B cell (primary cell): ENCODE measurements around the gene MPZL1. TPM values are rescaled to one million over a fixed set of nuclear protein-coding genes. Genes with fewer than 3 reads are reported as not detected.

Source experiments
- ATAC-seq: fragments of 200-7000 bp; cut with Tn5 transposase; one replicate; pipeline ENCODE4 v1.10.0; 2021; ENCODE audit warnings: low read depth, mild to moderate bottlenecking, moderate number of reproducible peaks, moderate library complexity
- CTCF ChIA-PET: fragments of 350-600 bp; sonication (Branson Sonifier 250); formaldehyde crosslinking; loops from one replicate; lab custom pipeline; 2021; ENCODE audit warnings: antibody characterized with exemption, inconsistent platforms; lab: Charles Lee
- POLR2A ChIA-PET: fragments of 350-600 bp; sonication (Branson Sonifier 250); formaldehyde crosslinking; loops from one replicate; lab custom pipeline; 2021; ENCODE audit warnings: antibody characterized with exemption; lab: Charles Lee
- DNase-seq: peaks from one replicate; pipeline ENCODE4 v3.0.0; 2013
- H2AFZ ChIP-seq: 2 replicates; pipeline ENCODE4 v1.6.1; 2012; ENCODE audit warnings: mild to moderate bottlenecking, low read depth, low read length; ENCODE audit not compliant: insufficient read depth, poor library complexity, severe bottlenecking
- H3K27ac ChIP-seq, 2 donors: 1 replicate in 1 of 2; 2 replicates in 1 of 2; pipeline ENCODE4 v1.5.1; 2012 to 2013; ENCODE audit warnings: low read length in 2 of 2, mild to moderate bottlenecking in 2 of 2, moderate library complexity in 1 of 2
- H3K27me3 ChIP-seq, 4 experiments: fragments of 200-600 bp in 1 of 4; sonication (generic) in 1 of 4; replicated peaks in 1 of 4; 1 replicate in 2 of 4; 2 replicates in 2 of 4; pipeline versions ENCODE4 v1.6.1 to v1.7.0; 2013 to 2016; ENCODE audit warnings: low read length in 3 of 4, mild to moderate bottlenecking in 2 of 4, mixed read lengths in 1 of 4, moderate library complexity in 1 of 4; ENCODE audit not compliant: insufficient read depth in 4 of 4, control insufficient read depth in 3 of 4; ENCODE audit errors: control extremely low read depth in 1 of 4
- H3K36me3 ChIP-seq, 2 experiments: replicated peaks in 1 of 2; 1 replicate in 1 of 2; 2 replicates in 1 of 2; pipeline versions ENCODE4 v1.6.1 to v1.7.1; 2013; ENCODE audit warnings: low read length in 1 of 2; ENCODE audit not compliant: insufficient read depth in 2 of 2, control insufficient read depth in 1 of 2; ENCODE audit errors: control extremely low read depth in 1 of 2, extremely low read depth in 1 of 2
- H3K4me1 ChIP-seq, 2 donors: fragments of 200-600 bp in 1 of 2; sonication (generic) in 1 of 2; 1 replicate in 1 of 2; 2 replicates in 1 of 2; pipeline versions ENCODE4 v1.5.1 to v1.6.1; 2013 to 2017; ENCODE audit warnings: low read length in 2 of 2; ENCODE audit not compliant: control insufficient read depth in 2 of 2, insufficient read depth in 2 of 2
- H3K4me2 ChIP-seq: replicated peaks from 2 replicates; pipeline ENCODE3; 2012; ENCODE audit warnings: mild to moderate bottlenecking, low read depth, low read length; ENCODE audit not compliant: poor library complexity, severe bottlenecking
- H3K4me3 ChIP-seq, 5 experiments: fragments of 200-600 bp in 1 of 5; sonication (generic) in 1 of 5; 1 replicate in 3 of 5; 2 replicates in 2 of 5; pipeline versions ENCODE4 v1.5.1 to v1.7.0; 2011 to 2016; ENCODE audit warnings: low read length in 4 of 5, mild to moderate bottlenecking in 4 of 5, low read depth in 2 of 5, control low read depth in 1 of 5, moderate library complexity in 1 of 5; ENCODE audit not compliant: insufficient read depth in 1 of 5; ENCODE audit errors: control extremely low read depth in 1 of 5, extremely low read depth in 1 of 5
- H3K79me2 ChIP-seq: fragments of 200-600 bp; sonication (generic); one replicate; pipeline ENCODE4 v1.6.0; 2016; ENCODE audit warnings: low read length; ENCODE audit not compliant: control insufficient read depth, insufficient read depth
- H3K9ac ChIP-seq: fragments of 200-600 bp; sonication (generic); 2 replicates; pipeline ENCODE4 v1.6.1; 2017; ENCODE audit warnings: mild to moderate bottlenecking, low read length, moderate library complexity
- H3K9me3 ChIP-seq, 3 donors: one replicate each; pipeline versions ENCODE4 v1.6.1 to v1.7.1; 2013; ENCODE audit warnings: low read length in 2 of 3; ENCODE audit not compliant: control insufficient read depth in 2 of 3, insufficient read depth in 1 of 3; ENCODE audit errors: control extremely low read depth in 1 of 3
- H4K20me1 ChIP-seq: 2 replicates; pipeline ENCODE4 v1.6.0; 2012; ENCODE audit warnings: mild to moderate bottlenecking, low read length; ENCODE audit not compliant: insufficient read depth, control insufficient read depth, poor library complexity, severe bottlenecking
- H3K27ac Mint-ChIP-seq: one replicate; pipeline ENCODE4 v1.8.0; 2021; ENCODE audit warnings: mixed read lengths
- H3K27me3 Mint-ChIP-seq: one replicate; pipeline ENCODE4 v1.8.0; 2021; ENCODE audit warnings: mixed read lengths
- H3K4me1 Mint-ChIP-seq: one replicate; pipeline ENCODE4 v1.8.0; 2021; ENCODE audit warnings: mixed read lengths
- H3K4me3 Mint-ChIP-seq: one replicate; pipeline ENCODE4 v1.8.0; 2021; ENCODE audit warnings: mixed read lengths
- H3K9me3 Mint-ChIP-seq: one replicate; pipeline ENCODE4 v1.8.0; 2022; ENCODE audit warnings: mixed read lengths; ENCODE audit not compliant: insufficient read depth
- CTCF ChIP-seq: fragments of 200-600 bp; IDR thresholded peaks from one replicate; pipeline ENCODE4 v1.8.0; 2022; ENCODE audit warnings: antibody characterized with exemption, mild to moderate bottlenecking
- EZH2 ChIP-seq: IDR thresholded peaks from 2 replicates; pipeline ENCODE4 v1.6.1; 2012; ENCODE audit warnings: borderline replicate concordance, low read depth, mild to moderate bottlenecking, moderate library complexity, low read length; ENCODE audit not compliant: insufficient read depth, poor library complexity, severe bottlenecking
- WGBS: methylation state at CpG from one replicate; pipeline ENCODE4 v1.1.5; 2013; ENCODE audit warnings: missing lambda C conversion rate; ENCODE audit not compliant: insufficient coverage; 5-methylcytosine and 5-hydroxymethylcytosine counted together
- intact Hi-C: fragments of 100-400 bp; cut with micrococcal nuclease; formaldehyde crosslinking; loops from one replicate; pipeline ENCODE4 v1.10.0; 2022
- polyA plus RNA-seq: library from polyadenylated mRNA; depleted of rRNA; stranded (reverse); fragments of >200 nt; gene quantifications from 2 replicates; pipeline ENCODE4 v1.2.3, GENCODE V29; 2012
- total RNA-seq, 2 donors: library from RNA; stranded (reverse); fragments of 120-200 nt in 1 of 2; gene quantifications; 1 replicate in 1 of 2; 2 replicates in 1 of 2; pipeline versions ENCODE4 v1.2.3 to v1.2.4, GENCODE V29; 2013 to 2022

The MPZL1 gene
- total and polyA plus RNA-seq, 2 donors (not counting 1 experiment from before 2014, with no cell fraction given), result 15.4 to 27.7 TPM

GRCh38 chr1:167723707-167724323 lies 2.0 kb downstream of the MPZL1 start:
- Mint-ChIP-seq H3K9me3 (no peaks in the 10 kb centered on the region), H3K4me1 (peaks cover 65% of the 10 kb centered on the region), H3K27ac (peak overlapping the region; percentile 29), H3K27me3 (no peaks in the 10 kb centered on the region), H3K4me3 (peak overlapping the region; percentile 18)
- intact Hi-C loops, result no loop called here
- H3K36me3 ChIP-seq, result no peaks in the 10 kb centered on the region
- H3K4me3 ChIP-seq, result no peak overlapping the region
- no peak overlapping the region for H2AFZ ChIP-seq
- no peak overlapping the region for H3K4me2 ChIP-seq
- WGBS, result 64% methylated on average over 1 of the region's 2 CpGs
- H3K4me1 ChIP-seq, result peaks cover 37 to 51% of the 10 kb centered on the region in 2 donors
- no peak overlapping the region for H3K27ac ChIP-seq
- peaks cover 0 to 5% (median 4%) of the 10 kb centered on the region in 3 donors for H3K9me3 ChIP-seq
- no peak for TF ChIP-seq CTCF
- no peak for TF ChIP-seq EZH2
- ATAC-seq (no peak), DNase-seq (no peak)
- H3K79me2 ChIP-seq, result peaks cover 48% of the 10 kb centered on the region
- H3K27me3 ChIP-seq, result no peaks in the 10 kb centered on the region
- peaks cover 10% of the 10 kb centered on the region for H4K20me1 ChIP-seq
- POLR2A ChIA-PET, result interaction anchor here (0.6 kb wide), 1 partner anchor 80 kb away, joined by 9 read pairs; no protein-coding TSS in a partner anchor
- CTCF ChIA-PET, result interaction anchor here (0.5 to 2.1 kb wide), 6 partner anchors 8 to 217 kb away, joined by 3 to 11 read pairs (median 4); no protein-coding TSS in a partner anchor
- no peak overlapping the region for H3K9ac ChIP-seq

GRCh38 chr1:167726008-167726407 lies 4.2 kb downstream of the MPZL1 start:
- POLR2A ChIA-PET, result no interaction called here
- peaks cover 48% of the 10 kb centered on the region for H3K4me1 Mint-ChIP-seq
- Histone ChIP-seq H3K79me2 (peaks cover 69% of the 10 kb centered on the region), H3K4me1 (peaks cover 17 to 30% of the 10 kb centered on the region in 2 donors), H3K9me3 (no peaks in the 10 kb centered on the region), H3K9ac (no peak overlapping the region), H3K36me3 (peaks cover 0 to 4% of the 10 kb centered on the region in 2 experiments), H2AFZ (no peak overlapping the region), H3K4me3 (no peak overlapping the region), H3K27ac (no peak overlapping the region), H3K4me2 (peak overlapping the region; percentile 21), H3K27me3 (no peaks in the 10 kb centered on the region), H4K20me1 (peaks cover 10% of the 10 kb centered on the region)
- no peak for TF ChIP-seq EZH2
- no peak for TF ChIP-seq CTCF
- no peaks in the 10 kb centered on the region for H3K9me3 Mint-ChIP-seq
- H3K27ac Mint-ChIP-seq, result peak overlapping the region; percentile 20
- intact Hi-C loops, result no loop called here
- no peaks in the 10 kb centered on the region for H3K27me3 Mint-ChIP-seq
- WGBS, result no CpG with 5 or more reads among the region's 1 CpG
- no peak for ATAC-seq
- CTCF ChIA-PET, result interaction anchor here (2.1 kb wide), 1 partner anchor 10 kb away, joined by 11 read pairs; no protein-coding TSS in a partner anchor
- DNase-seq, result peak; percentile 38
- peak overlapping the region; percentile 1 for H3K4me3 Mint-ChIP-seq
